Measurements from ENCODE around the gene CELSR2.
"Not testable (repeated sequence)": the region's sequence is repeated elsewhere in the genome, so short reads cannot be mapped to it uniquely, and the experiment has no call there.

CELSR2 gene

GRCh38 chr1:109282497-109282951, 33.2 kb downstream of the CELSR2 start:
- peaks cover 3% of the 10 kb centered on the region for H3K27me3 Mint-ChIP-seq
- H3K9me3 Mint-ChIP-seq: no peaks in the 10 kb centered on the region
- ATAC-seq (ENCODE audit: low read depth) (no peak), DNase-seq (ENCODE audit: low spot score in 2 of 2) (no peak)
- H3K36me3 Mint-ChIP-seq: no peaks in the 10 kb centered on the region
- peak overlapping the region; percentile 68 for H3K27ac Mint-ChIP-seq
- peaks cover 7% of the 10 kb centered on the region for H3K4me1 Mint-ChIP-seq
- H3K4me3 Mint-ChIP-seq: peak overlapping the region; percentile 97

- Mint-ChIP-seq H3K36me3 (no peaks in the 10 kb centered on the region), H3K27ac (peak within 1 kb of the TSS; percentile 68), H3K27me3 (peaks cover 3% of the 10 kb centered on the region), H3K4me3 (peak within 1 kb of the TSS; percentile 97), H3K4me1 (peaks cover 7% of the 10 kb centered on the region), H3K9me3 (no peaks in the 10 kb centered on the region)
- DNase-seq (ENCODE audit: low spot score in 2 of 2) (peak; percentile 83 to 92), ATAC-seq (ENCODE audit: low read depth) (peak; percentile 96)
These were observed 33.8 kb downstream of the CELSR2 start, which contains the start of gene PSRC1 for GRCh38 chr1:109282952-109283747. TSS of gene PSRC1 (minus strand) at chr1:109283145.

GRCh38 chr1:109283748-109284600, 34.6 kb downstream of the CELSR2 start:
- Mint-ChIP-seq H3K4me1 (peaks cover 7% of the 10 kb centered on the region), H3K27ac (no peak overlapping the region), H3K27me3 (peaks cover 5% of the 10 kb centered on the region), H3K36me3 (no peaks in the 10 kb centered on the region), H3K4me3 (peak overlapping the region; percentile 97), H3K9me3 (no peaks in the 10 kb centered on the region)
- DNase-seq (ENCODE audit: low spot score in 2 of 2) (no peak), ATAC-seq (ENCODE audit: low read depth) (no peak)

GRCh38 chr1:109286762-109287161, 37.4 kb downstream of the CELSR2 start:
- ATAC-seq (ENCODE audit: low read depth); H3K27ac Mint-ChIP-seq; H3K4me3 Mint-ChIP-seq; H3K36me3 Mint-ChIP-seq; H3K27me3 Mint-ChIP-seq; DNase-seq (ENCODE audit: low spot score in 2 of 2); H3K9me3 Mint-ChIP-seq; H3K4me1 Mint-ChIP-seq: not testable (repeated sequence)

GRCh38 chr1:109290137-109290536, 40.8 kb downstream of the CELSR2 start:
- no peaks in the 10 kb centered on the region for H3K9me3 Mint-ChIP-seq
- no peak overlapping the region for H3K4me3 Mint-ChIP-seq
- no peak overlapping the region for H3K27ac Mint-ChIP-seq
- no peak for ATAC-seq (ENCODE audit: low read depth)
- H3K36me3 Mint-ChIP-seq: no peaks in the 10 kb centered on the region
- no peak for DNase-seq (ENCODE audit: low spot score in 2 of 2)
- peaks cover 4% of the 10 kb centered on the region for H3K27me3 Mint-ChIP-seq
- peaks cover 9% of the 10 kb centered on the region for H3K4me1 Mint-ChIP-seq

GRCh38 chr1:109290998-109291397, 41.7 kb downstream of the CELSR2 start:
- H3K36me3 Mint-ChIP-seq: no peaks in the 10 kb centered on the region
- ATAC-seq (ENCODE audit: low read depth) (peak; percentile 55), DNase-seq (ENCODE audit: low spot score in 2 of 2) (no peak)
- peaks cover 3% of the 10 kb centered on the region for H3K27me3 Mint-ChIP-seq
- no peaks in the 10 kb centered on the region for H3K9me3 Mint-ChIP-seq
- H3K4me3 Mint-ChIP-seq: no peak overlapping the region
- peaks cover 13% of the 10 kb centered on the region for H3K4me1 Mint-ChIP-seq
- H3K27ac Mint-ChIP-seq: no peak overlapping the region

GRCh38 chr1:109292364-109292763, 43.0 kb downstream of the CELSR2 start:
- ATAC-seq (ENCODE audit: low read depth) (no peak), DNase-seq (ENCODE audit: low spot score in 2 of 2) (no peak)
- Mint-ChIP-seq H3K4me3 (no peak overlapping the region), H3K27ac (no peak overlapping the region), H3K36me3 (no peaks in the 10 kb centered on the region), H3K9me3 (no peaks in the 10 kb centered on the region), H3K4me1 (peaks cover 13% of the 10 kb centered on the region), H3K27me3 (peaks cover 2% of the 10 kb centered on the region)

GRCh38 chr1:109293026-109293425, 43.7 kb downstream of the CELSR2 start:
- DNase-seq (ENCODE audit: low spot score in 2 of 2) (no peak), ATAC-seq (ENCODE audit: low read depth) (no peak)
- peaks cover 13% of the 10 kb centered on the region for H3K4me1 Mint-ChIP-seq
- H3K27me3 Mint-ChIP-seq: peaks cover 2% of the 10 kb centered on the region
- H3K27ac Mint-ChIP-seq: no peak overlapping the region
- no peak overlapping the region for H3K4me3 Mint-ChIP-seq
- no peaks in the 10 kb centered on the region for H3K36me3 Mint-ChIP-seq
- no peaks in the 10 kb centered on the region for H3K9me3 Mint-ChIP-seq

- peak overlapping the region; percentile 15 for H3K4me3 Mint-ChIP-seq
These were observed 45.1 kb downstream of the CELSR2 start for GRCh38 chr1:109294481-109294880.

GRCh38 chr1:109295712-109296415, 46.5 kb downstream of the CELSR2 start:
- Mint-ChIP-seq H3K27me3 (peaks cover 10% of the 10 kb centered on the region), H3K4me3 (no peak overlapping the region), H3K4me1 (peaks cover 20% of the 10 kb centered on the region), H3K36me3 (no peaks in the 10 kb centered on the region), H3K9me3 (no peaks in the 10 kb centered on the region), H3K27ac (no peak overlapping the region)
- DNase-seq (ENCODE audit: low spot score in 2 of 2): no peak
- ATAC-seq (ENCODE audit: low read depth): no peak

More at GRCh38 chr1:109294481-109294880, 45.1 kb downstream of the CELSR2 start:
- no peaks in the 10 kb centered on the region for H3K36me3 Mint-ChIP-seq
- peaks cover 6% of the 10 kb centered on the region for H3K27me3 Mint-ChIP-seq
- DNase-seq (ENCODE audit: low spot score in 2 of 2): no peak
- peaks cover 20% of the 10 kb centered on the region for H3K4me1 Mint-ChIP-seq
- peak; percentile 83 for ATAC-seq (ENCODE audit: low read depth)
- no peak overlapping the region for H3K27ac Mint-ChIP-seq
- H3K9me3 Mint-ChIP-seq: no peaks in the 10 kb centered on the region

- Mint-ChIP-seq H3K4me1 (peaks cover 20% of the 10 kb centered on the region), H3K9me3 (no peaks in the 10 kb centered on the region), H3K4me3 (no peak overlapping the region), H3K27me3 (peaks cover 10% of the 10 kb centered on the region), H3K36me3 (no peaks in the 10 kb centered on the region), H3K27ac (no peak overlapping the region)
- ATAC-seq (ENCODE audit: low read depth) (no peak), DNase-seq (ENCODE audit: low spot score in 2 of 2) (no peak)
These were observed 47.4 kb downstream of the CELSR2 start for GRCh38 chr1:109296782-109297181.

GRCh38 chr1:109298666-109299557, 49.6 kb downstream of the CELSR2 start:
- Mint-ChIP-seq H3K9me3 (no peaks in the 10 kb centered on the region), H3K27me3 (peaks cover 10% of the 10 kb centered on the region), H3K27ac (no peak overlapping the region), H3K4me1 (peaks cover 20% of the 10 kb centered on the region), H3K36me3 (no peaks in the 10 kb centered on the region), H3K4me3 (no peak overlapping the region)
- ATAC-seq (ENCODE audit: low read depth) (no peak), DNase-seq (ENCODE audit: low spot score in 2 of 2) (no peak)
